Renal cortex interstitium (tissue), 15 donors: ENCODE measurements around the gene C4orf51. TPM values are rescaled to one million over a fixed set of nuclear protein-coding genes. Genes with fewer than 3 reads are reported as not detected.
A peak's percentile ranks its signal among the peaks of the same experiment; 100 is the strongest.
"Not testable (repeated sequence)": the region's sequence is repeated elsewhere in the genome, so short reads cannot be mapped to it uniquely, and the experiment has no call there.

Experiments used
- DNase-seq, 11 donors: peaks; one replicate each; pipeline ENCODE4 v3.0.0-alpha.2; 2013; ENCODE audit warnings: low read depth in 9 of 11, low spot score in 4 of 11; ENCODE audit errors: extremely low read depth in 1 of 11
- long read RNA-seq, 16 experiments: transcript quantifications; one replicate each; lab custom pipeline, GENCODE V29; 2026
- polyA plus RNA-seq, 3 donors: library from polyadenylated mRNA; unstranded; fragments of 120-200 nt; gene quantifications; one replicate each; pipeline ENCODE4 v1.2.1, GENCODE V29; 2013; ENCODE audit not compliant: insufficient read length in 3 of 3

The C4orf51 gene
- polyA plus RNA-seq, result not detected
- long read RNA-seq, donor 1, result 0 reads
- long read RNA-seq, donor 2, result 0 reads
- long read RNA-seq, donor 3, result 0 reads
- long read RNA-seq, donor 4, result 0 reads
- long read RNA-seq, donor 5, result 0 reads
- long read RNA-seq, donor 6, result 0 reads
- long read RNA-seq, donor 7, result 0 reads
- long read RNA-seq, donor 8, result 0 reads
- long read RNA-seq, donor 9, result 0 reads
- long read RNA-seq, donor 10, partial matches to known transcripts, result 11 of 11 reads
- long read RNA-seq, donor 10, other reads (novel, unspliced or antisense), result 0 of 11 reads
- long read RNA-seq, donor 11, partial matches to known transcripts, result 5 of 5 reads
- long read RNA-seq, donor 11, other reads (novel, unspliced or antisense), result 0 of 5 reads
- long read RNA-seq, donor 12, result 0 reads
- long read RNA-seq, donor 13, result 0 reads
- long read RNA-seq, donor 14, result 0 reads
- long read RNA-seq, donor 15, result 0 reads
- long read RNA-seq, donor 16, partial matches to known transcripts, result 103 of 103 reads
- long read RNA-seq, donor 16, other reads (novel, unspliced or antisense), result 0 of 103 reads

- DNase-seq, result peak in 7 of 11 donors; percentile 7 to 37 (median 18)
These were observed at the start of gene C4orf51 for GRCh38 chr4:145679991-145680455. Gene C4orf51, plus strand, starts transcription at chr4:145680146. Its CDS starts 58 bp downstream, at chr4:145680204.

GRCh38 chr4:145635117-145635516, 44.8 kb upstream of the C4orf51 start:
- no peak for DNase-seq

GRCh38 chr4:145635630-145636029, 44.3 kb upstream of the C4orf51 start:
- no peak for DNase-seq

- peak in 1 of 11 donors; percentile 9 for DNase-seq
These were observed 40.7 kb upstream of the C4orf51 start for GRCh38 chr4:145639186-145639698.

- DNase-seq, result not testable (repeated sequence)
These were observed 39.7 kb upstream of the C4orf51 start for GRCh38 chr4:145640236-145640635.

GRCh38 chr4:145643295-145643694, 36.7 kb upstream of the C4orf51 start:
- DNase-seq, result no peak

- DNase-seq, result no peak
These were observed 35.2 kb upstream of the C4orf51 start for GRCh38 chr4:145644699-145645098.

- DNase-seq, result no peak
These were observed 23.8 kb upstream of the C4orf51 start for GRCh38 chr4:145656156-145656555.

- no peak for DNase-seq
These were observed 19.9 kb upstream of the C4orf51 start for GRCh38 chr4:145660064-145660463.

- DNase-seq, result no peak
These were observed 16.8 kb upstream of the C4orf51 start for GRCh38 chr4:145663194-145663593.

- DNase-seq, result no peak
These were observed 14.2 kb upstream of the C4orf51 start for GRCh38 chr4:145665773-145666172.

GRCh38 chr4:145670422-145670821, 9.5 kb upstream of the C4orf51 start:
- no peak for DNase-seq

GRCh38 chr4:145679520-145679919, 426 bp upstream of the C4orf51 start:
- DNase-seq, result peak in 10 of 11 donors; percentile 13 to 76 (median 50)

GRCh38 chr4:145680902-145681301, 956 bp downstream of the C4orf51 start:
- no peak for DNase-seq

- DNase-seq, result no peak
These were observed 1.6 kb downstream of the C4orf51 start for GRCh38 chr4:145681518-145681917.

GRCh38 chr4:145681956-145682355, 2.0 kb downstream of the C4orf51 start:
- no peak for DNase-seq

- no peak for DNase-seq
These were observed 7.0 kb downstream of the C4orf51 start for GRCh38 chr4:145686991-145687390.

- DNase-seq, result no peak
These were observed 10.7 kb downstream of the C4orf51 start for GRCh38 chr4:145690610-145691009.

GRCh38 chr4:145691416-145691815, 11.5 kb downstream of the C4orf51 start:
- not testable (repeated sequence) for DNase-seq

GRCh38 chr4:145694929-145695328, 15.0 kb downstream of the C4orf51 start:
- DNase-seq, result no peak
